ENCODE data around the gene KCNK3.

DNA sequence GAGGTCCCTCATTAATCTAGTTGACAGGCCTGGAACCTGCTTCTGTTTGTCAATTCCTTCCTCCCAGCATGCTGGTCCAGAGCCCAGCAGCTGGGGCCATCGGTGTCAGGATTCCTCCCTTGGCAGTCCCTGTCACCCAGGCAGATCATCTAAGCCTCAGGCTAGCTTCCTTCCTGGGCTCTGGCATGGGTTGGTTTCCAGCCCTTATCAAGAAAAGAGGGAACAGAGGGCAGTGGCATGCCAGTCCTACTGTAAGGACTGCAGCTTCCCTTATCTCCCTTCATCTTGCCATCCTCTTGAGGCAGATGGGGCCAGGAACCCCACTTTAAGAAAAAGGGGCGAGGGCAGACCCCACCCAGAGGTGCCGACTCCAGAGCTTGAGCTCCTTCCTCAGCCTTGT, 10.9 kb upstream of the KCNK3 start:
- no peak for TF ChIP-seq POLR2A (IDR thresholded peaks at IDR 0.05; ENCODE audit: low read depth, low read length)
- TF ChIP-seq JUN (IDR thresholded peaks at IDR 0.05; ENCODE audit: borderline replicate concordance, insufficient read depth, insufficient read length, low read depth) = no peak
- TF ChIP-seq, protein P1, sequence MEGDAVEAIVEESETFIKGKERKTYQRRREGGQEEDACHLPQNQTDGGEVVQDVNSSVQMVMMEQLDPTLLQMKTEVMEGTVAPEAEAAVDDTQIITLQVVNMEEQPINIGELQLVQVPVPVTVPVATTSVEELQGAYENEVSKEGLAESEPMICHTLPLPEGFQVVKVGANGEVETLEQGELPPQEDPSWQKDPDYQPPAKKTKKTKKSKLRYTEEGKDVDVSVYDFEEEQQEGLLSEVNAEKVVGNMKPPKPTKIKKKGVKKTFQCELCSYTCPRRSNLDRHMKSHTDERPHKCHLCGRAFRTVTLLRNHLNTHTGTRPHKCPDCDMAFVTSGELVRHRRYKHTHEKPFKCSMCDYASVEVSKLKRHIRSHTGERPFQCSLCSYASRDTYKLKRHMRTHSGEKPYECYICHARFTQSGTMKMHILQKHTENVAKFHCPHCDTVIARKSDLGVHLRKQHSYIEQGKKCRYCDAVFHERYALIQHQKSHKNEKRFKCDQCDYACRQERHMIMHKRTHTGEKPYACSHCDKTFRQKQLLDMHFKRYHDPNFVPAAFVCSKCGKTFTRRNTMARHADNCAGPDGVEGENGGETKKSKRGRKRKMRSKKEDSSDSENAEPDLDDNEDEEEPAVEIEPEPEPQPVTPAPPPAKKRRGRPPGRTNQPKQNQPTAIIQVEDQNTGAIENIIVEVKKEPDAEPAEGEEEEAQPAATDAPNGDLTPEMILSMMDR (IDR thresholded peaks at IDR 0.05; ENCODE audit: extremely low read depth in 1 of 2, insufficient read depth in 1 of 2, low read depth in 1 of 2, low read length in 2 of 2) = no peak
- TF ChIP-seq POLR2AphosphoS5 (IDR thresholded peaks at IDR 0.05; ENCODE audit: insufficient read depth, low read depth, low read length) = no peak
- TF ChIP-seq MAX (IDR thresholded peaks at IDR 0.05; ENCODE audit: insufficient read depth, insufficient read length) = no peak
- TF ChIP-seq EZH2 (IDR thresholded peaks at IDR 0.05; ENCODE audit: borderline replicate concordance, low read depth, low read length, severe bottlenecking) = no peak
- TF ChIP-seq GATA2 (IDR thresholded peaks at IDR 0.05; ENCODE audit: insufficient read depth, insufficient read length, low read depth, low read length) = no peak
- TF ChIP-seq MYC (IDR thresholded peaks at IDR 0.05; ENCODE audit: low read depth, low read length) = no peak
- TF ChIP-seq FOS (IDR thresholded peaks at IDR 0.05; ENCODE audit: borderline replicate concordance, insufficient read depth, low read length) = no peak

Measured in endothelial cell of umbilical vein (primary cell).